HG02852 (cell line): ENCODE measurements around the gene ACSF3.

Experiments used
- ATAC-seq: cut with Tn5 transposase; IDR thresholded peaks from one replicate; pipeline ENCODE4 v1.9.1; 2021; ENCODE audit warnings: mild to moderate bottlenecking, moderate library complexity; ENCODE audit not compliant: unreplicated experiment

The ACSF3 gene

GRCh38 chr16:89123001-89123830, 29.6 kb downstream of the ACSF3 start:
- no peak for ATAC-seq

- ATAC-seq, result no peak
Measured at GRCh38 chr16:89123831-89124100, 30.1 kb downstream of the ACSF3 start.

- no peak for ATAC-seq
Measured at GRCh38 chr16:89129378-89129777, 35.7 kb downstream of the ACSF3 start.

GRCh38 chr16:89130448-89130847, 36.8 kb downstream of the ACSF3 start:
- ATAC-seq, result no peak

- ATAC-seq, result no peak
Measured at GRCh38 chr16:89131783-89132182, 38.1 kb downstream of the ACSF3 start.

- ATAC-seq, result no peak
Measured at GRCh38 chr16:89132194-89133005, 38.7 kb downstream of the ACSF3 start.

GRCh38 chr16:89133457-89134127, 39.9 kb downstream of the ACSF3 start:
- ATAC-seq, result no peak

GRCh38 chr16:89134269-89134668, 40.6 kb downstream of the ACSF3 start:
- ATAC-seq, result no peak

- ATAC-seq, result no peak
Measured at GRCh38 chr16:89135166-89135565, 41.5 kb downstream of the ACSF3 start.

- ATAC-seq, result no peak
Measured at GRCh38 chr16:89135971-89136765, 42.5 kb downstream of the ACSF3 start.

- ATAC-seq, result no peak
Measured at GRCh38 chr16:89136931-89137330, 43.3 kb downstream of the ACSF3 start.

GRCh38 chr16:89137666-89138512, 44.2 kb downstream of the ACSF3 start:
- no peak for ATAC-seq

- ATAC-seq, result no peak
Measured at GRCh38 chr16:89138513-89138795, 44.8 kb downstream of the ACSF3 start.

- no peak for ATAC-seq
Measured at GRCh38 chr16:89138843-89139520, 45.3 kb downstream of the ACSF3 start.

- no peak for ATAC-seq
Measured at GRCh38 chr16:89139907-89140361, 46.3 kb downstream of the ACSF3 start.

GRCh38 chr16:89140401-89140800, 46.7 kb downstream of the ACSF3 start:
- no peak for ATAC-seq

- no peak for ATAC-seq
Measured at GRCh38 chr16:89140981-89141883, 47.6 kb downstream of the ACSF3 start.

GRCh38 chr16:89141884-89142267, 48.2 kb downstream of the ACSF3 start:
- no peak for ATAC-seq
